ENCODE data around the gene TGFBI.
"Not testable (repeated sequence)": the region's sequence is repeated elsewhere in the genome, so short reads cannot be mapped to it uniquely, and the experiment has no call there.

The TGFBI gene

GRCh38 chr5:136028090-136028489 is 698 bp upstream of the TGFBI start:
- DNase-seq: no peak

- DNase-seq: no peak
These were observed 1.5 kb downstream of the TGFBI start for GRCh38 chr5:136030252-136030651.

DNA sequence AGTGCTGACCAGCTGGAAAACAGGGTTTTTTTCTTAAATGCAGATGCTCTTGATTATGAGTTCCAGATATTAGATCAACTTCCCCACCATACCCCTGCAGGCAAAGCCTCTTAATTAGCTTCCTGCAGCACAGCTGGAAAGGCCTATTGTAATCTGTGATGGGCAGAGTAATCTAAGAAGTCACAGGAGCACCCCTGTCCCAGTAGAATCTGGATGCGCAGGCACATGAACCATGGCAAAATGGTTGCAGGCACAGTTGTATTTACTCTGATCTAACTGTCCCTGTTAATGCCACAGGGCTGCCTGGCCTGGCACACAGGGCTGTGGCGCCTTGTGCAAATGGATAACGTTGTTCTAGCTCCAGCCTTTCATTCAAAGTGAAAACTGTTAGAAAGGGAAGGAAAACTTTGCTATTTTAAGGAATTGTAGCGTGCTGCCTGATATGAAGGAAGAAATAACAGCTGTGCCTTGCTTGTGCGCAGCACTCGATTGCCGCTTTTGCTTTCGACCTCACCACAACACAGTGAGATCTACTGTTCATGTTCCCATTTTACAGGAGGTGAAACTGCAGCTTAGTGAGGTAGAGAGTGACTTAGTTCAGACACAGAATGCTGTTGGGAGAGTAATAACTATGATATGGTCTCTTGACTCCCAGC is 2.3 kb downstream of the TGFBI start:
- no peak for DNase-seq

- no peak for DNase-seq
These were observed 2.9 kb downstream of the TGFBI start for GRCh38 chr5:136031711-136032110.

GRCh38 chr5:136032564-136032963 is 3.8 kb downstream of the TGFBI start:
- DNase-seq: no peak

DNA sequence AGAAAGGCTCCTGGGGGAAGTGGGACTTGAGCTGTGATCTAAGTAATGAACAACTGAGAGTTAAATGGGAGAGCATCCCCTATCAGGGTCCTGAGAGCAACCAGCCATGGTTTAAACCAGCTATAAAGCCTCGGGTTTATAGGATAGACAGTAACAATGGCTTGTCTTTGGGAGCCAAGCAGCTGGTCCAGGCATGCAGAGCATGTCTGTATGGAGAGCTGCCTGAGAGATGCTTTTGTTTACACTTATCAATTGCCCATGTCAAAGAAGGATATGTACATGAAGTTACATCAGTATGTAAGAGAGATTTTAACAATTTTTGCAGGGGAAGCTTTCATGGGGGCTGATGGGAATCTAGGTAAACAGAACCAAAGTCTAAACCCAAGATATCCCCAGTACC is 4.4 kb downstream of the TGFBI start:
- DNase-seq: no peak

- DNase-seq: no peak
These were observed 5.1 kb downstream of the TGFBI start for GRCh38 chr5:136033848-136034247.

- no peak for DNase-seq
These were observed 5.7 kb downstream of the TGFBI start for GRCh38 chr5:136034492-136034891.

GRCh38 chr5:136034984-136035383 is 6.2 kb downstream of the TGFBI start:
- DNase-seq: no peak

- no peak for DNase-seq
These were observed 7.0 kb downstream of the TGFBI start for GRCh38 chr5:136035837-136036236.

- no peak for DNase-seq
These were observed 7.6 kb downstream of the TGFBI start for GRCh38 chr5:136036293-136036911.

DNA sequence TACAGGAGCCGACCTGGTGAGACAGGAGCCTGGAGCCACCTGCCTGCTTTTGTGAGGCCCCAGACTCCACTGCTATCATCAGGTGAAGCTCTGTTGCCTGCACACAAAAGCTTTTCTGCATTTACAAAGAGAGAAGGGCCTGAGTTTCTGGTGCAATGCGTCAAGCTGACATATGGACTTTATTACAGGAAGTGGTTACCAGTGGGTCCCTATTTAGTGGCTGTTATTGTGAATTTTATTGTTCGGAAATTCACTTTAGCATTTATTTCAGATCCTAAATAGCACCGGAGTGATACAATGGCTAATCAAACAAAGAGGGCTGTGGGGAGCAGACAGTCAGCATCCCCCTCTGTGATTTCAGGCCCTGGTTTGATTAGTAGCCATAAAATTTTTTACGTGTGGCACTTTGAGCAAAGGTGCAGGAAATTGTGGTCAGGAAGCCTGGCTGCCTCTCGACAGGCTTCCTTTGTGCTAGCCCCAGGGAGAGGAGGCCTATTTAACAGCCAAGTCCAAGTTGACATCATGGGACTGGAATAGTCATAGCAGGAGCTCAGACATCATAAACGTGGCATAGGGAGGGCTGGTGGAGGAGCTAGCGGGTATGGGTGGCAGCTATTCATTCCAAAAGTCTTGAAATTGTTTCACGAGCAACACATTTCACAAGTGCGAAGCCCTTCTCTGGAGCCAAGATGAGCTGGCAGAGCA is 8.4 kb downstream of the TGFBI start:
- no peak for DNase-seq

GRCh38 chr5:136038635-136039034 is 9.8 kb downstream of the TGFBI start:
- DNase-seq: no peak

GRCh38 chr5:136039202-136039601 is 10.4 kb downstream of the TGFBI start:
- DNase-seq: no peak

DNA sequence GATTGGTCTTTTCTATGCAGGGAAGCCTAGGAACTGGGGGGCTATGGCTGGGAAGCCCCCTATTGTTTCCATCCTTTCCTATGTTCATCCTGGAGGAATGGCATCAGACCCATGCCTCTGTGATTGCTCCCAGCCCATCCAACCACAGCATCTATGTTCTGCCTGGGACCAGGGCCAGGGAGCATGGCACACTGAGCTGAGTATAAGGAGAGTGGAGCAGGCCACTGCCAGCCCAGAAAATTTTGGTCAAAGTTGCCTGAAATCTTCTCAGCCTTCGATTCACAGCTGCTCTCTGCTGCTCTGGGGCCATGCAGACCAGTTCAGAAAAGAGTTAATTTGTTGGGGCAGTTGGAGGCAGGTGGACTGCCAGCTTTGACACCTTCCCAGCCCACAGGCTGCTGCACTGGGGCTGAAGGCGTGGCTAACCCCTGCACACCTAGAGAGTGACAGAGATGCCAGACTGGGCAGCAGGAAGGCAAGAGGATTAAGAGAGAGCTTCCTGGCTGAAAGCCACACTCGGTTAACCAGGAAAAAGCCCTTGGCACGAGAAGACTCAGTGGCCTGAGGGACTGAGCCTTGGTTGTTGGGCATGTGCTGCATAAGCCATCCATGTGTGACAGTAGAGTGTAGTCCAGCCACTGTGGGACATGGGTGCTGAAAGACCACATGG is 12.1 kb downstream of the TGFBI start:
- DNase-seq: no peak

DNA sequence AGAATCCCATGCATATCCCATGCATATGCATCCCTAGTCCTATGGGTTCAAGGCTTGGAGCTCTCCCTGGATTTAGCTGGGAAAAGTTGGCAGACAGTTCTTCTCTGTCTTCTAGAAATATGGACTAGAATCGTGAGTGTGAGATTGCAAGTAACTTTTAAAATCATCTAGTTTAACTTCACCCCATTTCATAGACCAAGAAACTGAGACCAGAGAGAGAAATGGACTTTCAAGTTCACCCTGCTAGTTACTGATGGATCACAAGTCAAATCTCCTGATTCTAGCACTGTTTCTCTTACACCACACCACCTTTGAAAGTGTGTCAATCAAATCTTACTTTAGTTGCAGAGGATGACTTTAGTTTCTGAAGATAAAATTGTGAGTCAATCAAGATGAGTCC is 13.4 kb downstream of the TGFBI start:
- no peak for DNase-seq

DNA sequence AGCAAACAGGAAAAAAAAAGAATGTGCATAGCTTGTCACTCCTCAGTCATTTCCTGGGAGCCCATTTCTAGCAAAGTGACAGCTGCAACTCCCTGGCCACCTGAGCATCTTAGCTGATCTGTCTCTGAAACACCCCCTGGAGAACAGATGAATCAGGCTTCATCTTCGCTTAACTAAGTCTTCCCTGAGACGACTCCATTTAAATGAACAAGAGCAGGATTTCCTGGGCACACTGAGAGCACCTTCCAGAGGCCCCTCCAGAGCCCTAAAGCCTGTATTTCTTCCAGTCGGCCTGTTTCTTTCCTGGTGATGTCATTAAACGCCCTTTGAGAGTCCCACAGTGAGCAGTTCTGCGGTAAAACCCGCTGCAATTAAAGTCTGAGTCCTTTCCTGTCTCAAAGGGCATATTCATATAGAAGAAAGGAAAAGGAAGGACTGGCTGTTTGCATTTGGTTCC is 13.9 kb downstream of the TGFBI start:
- peak; percentile 63 for DNase-seq

- DNase-seq: no peak
These were observed 14.8 kb downstream of the TGFBI start for GRCh38 chr5:136043551-136043950.

DNA sequence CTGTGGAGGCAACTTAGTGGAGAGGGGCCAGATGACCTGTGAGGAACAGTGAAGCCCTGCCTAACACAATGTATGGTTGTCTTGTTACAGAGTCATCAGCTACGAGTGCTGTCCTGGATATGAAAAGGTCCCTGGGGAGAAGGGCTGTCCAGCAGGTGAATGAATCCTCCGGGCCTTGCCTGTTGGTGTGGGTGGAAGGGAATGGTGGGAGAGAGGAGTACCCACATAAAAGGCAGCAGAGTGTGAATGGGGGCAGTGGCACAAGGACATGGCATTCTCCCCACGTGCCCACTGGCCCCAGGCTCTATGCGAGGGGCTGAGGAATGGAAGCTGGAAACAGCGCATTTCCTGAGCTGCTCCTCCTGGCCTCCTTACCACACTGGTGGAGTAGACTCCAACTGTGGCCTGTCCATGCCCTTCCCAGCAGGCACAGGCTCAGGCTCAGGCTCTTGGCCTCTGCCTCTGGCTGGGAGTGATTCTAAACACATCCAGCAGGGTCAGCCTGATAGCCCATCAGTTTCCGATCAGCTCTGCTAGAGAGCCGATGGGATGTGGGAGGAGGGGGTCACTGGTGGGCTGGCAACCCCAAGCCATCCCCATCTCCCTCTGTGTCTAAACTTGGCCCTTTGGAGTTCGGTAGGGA is 15.3 kb downstream of the TGFBI start:
- DNase-seq: no peak

DNA sequence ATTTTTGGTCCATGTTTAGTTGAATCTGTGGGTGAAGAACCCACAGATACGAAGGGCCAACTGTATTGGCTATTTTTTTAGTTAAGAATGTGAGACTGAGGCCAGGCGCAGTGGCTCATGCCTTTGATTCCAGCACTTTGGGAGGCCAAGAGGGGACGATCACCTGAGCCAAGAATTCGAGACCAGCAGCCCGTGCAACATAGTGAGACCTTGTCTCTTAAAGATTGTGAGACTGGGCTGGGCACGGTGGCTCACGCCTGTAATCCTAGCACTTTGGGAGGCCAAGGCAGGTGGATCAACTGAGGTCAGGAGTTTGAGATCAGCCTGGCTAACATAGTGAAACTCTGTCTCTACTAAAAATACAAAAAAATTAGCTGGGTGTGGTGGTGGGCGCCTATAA is 16.2 kb downstream of the TGFBI start:
- DNase-seq: not testable (repeated sequence)

- DNase-seq: no peak
These were observed 17.5 kb downstream of the TGFBI start for GRCh38 chr5:136046246-136046645.

GRCh38 chr5:136047858-136048257 is 19.1 kb downstream of the TGFBI start:
- no peak for DNase-seq

DNA sequence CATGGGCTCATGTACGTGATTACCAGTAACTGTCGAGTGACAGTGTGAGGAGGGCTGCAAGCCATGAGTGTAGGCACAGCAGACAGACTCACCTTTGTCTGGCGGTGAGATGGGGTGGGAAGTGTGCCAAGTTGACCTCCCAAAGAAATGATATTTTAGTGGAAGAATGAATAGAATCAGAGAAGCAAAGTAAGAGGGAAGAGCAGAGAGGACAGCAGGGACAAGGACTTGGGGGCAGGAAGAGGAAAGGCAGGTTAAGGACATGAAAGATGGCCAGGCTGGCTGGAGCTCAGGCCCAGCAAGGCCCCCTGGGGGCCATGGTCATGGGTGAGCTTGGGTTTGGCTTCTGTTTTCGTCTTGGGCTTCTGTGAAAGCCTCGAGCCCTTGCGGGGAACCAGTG is 20.2 kb downstream of the TGFBI start:
- DNase-seq: no peak
